GM12875 (cell line): ENCODE measurements around the gene PHF12.

Experiments
- H3K4me3 ChIP-seq: one replicate; pipeline ENCODE4 v1.5.1; 2011; ENCODE audit warnings: low read depth, low read length, control low read depth
- TF ChIP-seq, protein P1 (sequence below): IDR thresholded peaks from 2 replicates; pipeline ENCODE4 v1.5.1; 2011; ENCODE audit warnings: low read depth, mild to moderate bottlenecking, control low read depth, inconsistent platforms, low read length, moderate library complexity, borderline replicate concordance; ENCODE audit not compliant: insufficient read depth

Gene PHF12

DNA sequence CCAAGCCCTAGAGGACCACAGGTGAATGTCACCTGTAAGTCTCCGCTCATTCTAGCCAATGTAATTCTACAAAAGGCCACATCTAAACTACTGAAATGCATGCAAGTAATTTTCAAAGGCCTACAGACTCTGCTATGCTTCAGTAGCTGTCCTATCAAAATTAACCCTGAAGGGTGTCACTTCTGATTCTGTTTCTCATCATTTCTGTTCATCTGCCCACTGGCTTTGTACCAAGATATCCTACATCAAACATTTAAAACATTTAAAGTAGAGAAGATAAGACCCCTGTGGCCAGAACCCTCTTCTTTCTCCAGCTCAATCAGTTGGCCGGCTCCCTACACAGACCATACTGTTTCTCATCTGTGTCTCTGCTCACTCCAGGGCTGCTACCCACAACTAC lies 21.5 kb downstream of the PHF12 start:
- TF ChIP-seq, protein P1, sequence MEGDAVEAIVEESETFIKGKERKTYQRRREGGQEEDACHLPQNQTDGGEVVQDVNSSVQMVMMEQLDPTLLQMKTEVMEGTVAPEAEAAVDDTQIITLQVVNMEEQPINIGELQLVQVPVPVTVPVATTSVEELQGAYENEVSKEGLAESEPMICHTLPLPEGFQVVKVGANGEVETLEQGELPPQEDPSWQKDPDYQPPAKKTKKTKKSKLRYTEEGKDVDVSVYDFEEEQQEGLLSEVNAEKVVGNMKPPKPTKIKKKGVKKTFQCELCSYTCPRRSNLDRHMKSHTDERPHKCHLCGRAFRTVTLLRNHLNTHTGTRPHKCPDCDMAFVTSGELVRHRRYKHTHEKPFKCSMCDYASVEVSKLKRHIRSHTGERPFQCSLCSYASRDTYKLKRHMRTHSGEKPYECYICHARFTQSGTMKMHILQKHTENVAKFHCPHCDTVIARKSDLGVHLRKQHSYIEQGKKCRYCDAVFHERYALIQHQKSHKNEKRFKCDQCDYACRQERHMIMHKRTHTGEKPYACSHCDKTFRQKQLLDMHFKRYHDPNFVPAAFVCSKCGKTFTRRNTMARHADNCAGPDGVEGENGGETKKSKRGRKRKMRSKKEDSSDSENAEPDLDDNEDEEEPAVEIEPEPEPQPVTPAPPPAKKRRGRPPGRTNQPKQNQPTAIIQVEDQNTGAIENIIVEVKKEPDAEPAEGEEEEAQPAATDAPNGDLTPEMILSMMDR, result no peak
- H3K4me3 ChIP-seq, result no peak overlapping the region

DNA sequence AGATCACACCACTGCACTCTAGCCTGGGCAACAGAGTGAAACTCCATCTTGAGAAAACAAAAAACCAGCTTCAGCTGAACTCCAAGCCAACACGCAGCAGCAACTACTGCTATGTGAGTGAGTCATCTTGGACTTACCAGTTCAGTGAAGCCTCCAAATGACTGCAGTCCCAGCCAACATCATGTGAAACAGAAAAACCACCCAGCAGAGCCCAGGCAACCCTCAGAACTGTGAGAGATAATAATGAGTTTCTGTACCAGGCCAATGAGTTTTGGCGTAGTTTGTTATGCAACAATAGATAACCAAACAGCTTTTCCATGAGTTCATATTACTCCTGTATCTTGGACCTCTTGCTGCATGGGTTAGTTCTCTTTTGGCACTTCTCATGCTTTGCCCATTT lies 23.3 kb downstream of the PHF12 start:
- TF ChIP-seq, protein P1, result no peak
- no peak overlapping the region for H3K4me3 ChIP-seq

DNA sequence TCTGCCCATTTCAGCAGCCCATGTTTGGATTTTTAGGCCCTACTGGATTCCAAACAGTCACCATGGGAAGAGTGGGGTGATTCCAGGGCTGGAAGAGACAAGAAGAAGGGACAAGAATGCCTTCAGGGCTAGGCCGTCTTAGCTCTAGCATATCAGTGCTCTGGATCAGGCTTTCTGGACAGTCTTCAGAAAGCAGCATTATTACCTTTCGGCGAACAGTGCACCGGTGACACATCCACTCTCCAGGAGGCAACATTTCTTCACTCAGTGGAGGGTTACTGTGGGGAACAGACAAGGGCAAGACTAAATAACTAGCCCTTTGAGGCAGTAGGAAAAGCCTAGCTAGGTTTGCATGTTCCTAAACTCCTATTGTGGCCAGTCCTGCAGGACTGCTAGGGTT lies 24.5 kb downstream of the PHF12 start:
- H3K4me3 ChIP-seq, result no peak overlapping the region
- TF ChIP-seq, protein P1, result no peak

DNA sequence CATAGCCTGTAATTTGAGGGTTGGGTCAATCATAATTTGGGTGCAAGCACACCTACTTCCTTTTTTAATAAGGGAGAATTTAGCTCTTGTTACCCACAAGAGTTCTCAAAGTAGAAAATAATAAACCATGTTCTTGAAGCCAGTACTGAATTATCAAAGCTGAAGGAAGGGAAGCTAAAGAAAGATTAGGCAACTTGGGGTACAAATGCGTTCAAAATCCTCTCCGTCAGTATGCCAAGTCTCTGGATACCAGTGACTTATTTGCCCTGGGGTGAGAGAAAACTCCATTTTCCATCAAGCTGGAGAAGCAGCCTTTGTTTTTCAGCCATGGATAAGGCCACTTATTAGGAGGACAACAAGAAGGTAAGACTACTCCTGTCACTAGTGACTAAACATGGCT lies 25.0 kb downstream of the PHF12 start:
- TF ChIP-seq, protein P1, result no peak
- H3K4me3 ChIP-seq, result no peak overlapping the region

DNA sequence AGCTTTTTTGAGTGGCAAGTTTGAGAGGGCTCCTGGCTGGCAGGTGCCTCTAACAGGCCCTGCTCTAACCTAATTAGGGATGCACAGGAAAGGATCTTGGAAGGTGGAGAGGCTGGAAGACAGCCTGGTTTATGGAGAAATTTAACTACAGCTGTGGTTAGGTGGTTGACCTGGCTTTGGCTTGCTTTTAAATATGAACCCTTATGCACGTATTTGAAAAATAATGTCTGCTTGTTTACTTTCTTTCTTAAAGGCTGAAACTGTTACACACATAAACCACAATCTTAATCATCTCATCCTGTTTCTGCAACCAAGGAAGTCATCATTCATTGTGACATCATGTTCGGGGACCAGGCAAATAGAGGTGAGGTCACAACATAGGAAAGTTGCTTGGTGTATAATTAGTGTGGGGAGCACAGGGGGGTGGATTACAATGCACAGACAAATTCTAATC lies 25.4 kb downstream of the PHF12 start:
- no peak overlapping the region for H3K4me3 ChIP-seq
- TF ChIP-seq, protein P1, result no peak

DNA sequence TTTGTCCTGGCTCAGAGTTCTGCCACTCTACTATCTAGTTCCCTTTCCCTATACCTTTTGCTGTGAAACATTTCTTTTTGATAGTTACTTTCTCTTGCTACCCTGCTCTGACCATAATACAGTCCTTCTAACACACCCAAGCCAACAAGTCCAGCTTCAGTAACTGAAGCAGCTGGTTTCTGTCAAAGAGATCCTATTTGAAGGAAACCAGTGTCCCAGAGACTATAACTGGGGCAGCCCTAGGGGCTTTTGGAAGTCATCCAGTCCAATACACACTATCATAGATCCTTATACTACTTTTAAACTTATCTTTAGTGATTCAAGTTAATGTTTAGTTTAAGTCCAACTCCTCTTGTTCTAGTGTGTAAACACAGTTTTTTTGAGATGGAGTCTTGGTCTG lies 31.1 kb downstream of the PHF12 start:
- H3K4me3 ChIP-seq, result no peak overlapping the region
- TF ChIP-seq, protein P1, result no peak

DNA sequence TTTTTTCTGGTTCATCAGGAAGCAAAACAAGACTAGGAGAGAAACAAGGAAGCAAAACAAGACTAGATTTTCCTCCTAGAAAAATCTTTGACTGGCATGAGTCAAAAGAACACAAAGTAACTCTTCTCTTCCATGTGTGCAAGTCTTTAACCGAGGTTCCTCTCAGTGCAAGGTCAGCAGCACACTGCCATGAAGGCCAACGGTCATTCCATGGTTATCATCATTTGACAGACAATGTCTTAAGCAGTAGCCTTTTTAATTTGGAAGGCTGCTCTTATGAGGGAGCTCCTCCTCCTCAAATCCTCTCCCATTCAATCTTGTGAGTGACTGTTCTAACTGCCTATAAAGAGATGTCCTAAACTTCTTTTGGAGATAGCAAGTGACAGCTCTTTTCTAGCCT lies 33.0 kb downstream of the PHF12 start:
- no peak overlapping the region for H3K4me3 ChIP-seq
- TF ChIP-seq, protein P1, result no peak
